Endothelial cell (in vitro differentiated cells): Measurements from ENCODE around the gene H1-8. TPM values are rescaled to one million over a fixed set of nuclear protein-coding genes. Genes with fewer than 3 reads are reported as not detected.

ENCODE experiments used
- DNase-seq: peaks from one replicate; pipeline ENCODE4 v3.0.0; 2021; ENCODE audit warnings: low spot score
- H3K27ac Mint-ChIP-seq: one replicate; pipeline ENCODE4 v1.8.0; 2021; ENCODE audit warnings: mixed read lengths, inconsistent platforms; ENCODE audit not compliant: unreplicated experiment
- H3K27me3 Mint-ChIP-seq: one replicate; pipeline ENCODE4 v1.8.0; 2021; ENCODE audit warnings: mild to moderate bottlenecking, moderate library complexity, mixed read lengths, inconsistent platforms; ENCODE audit not compliant: unreplicated experiment
- H3K36me3 Mint-ChIP-seq: one replicate; pipeline ENCODE4 v1.8.0; 2021; ENCODE audit warnings: mild to moderate bottlenecking, low read depth, mixed read lengths, inconsistent platforms; ENCODE audit not compliant: unreplicated experiment
- H3K4me1 Mint-ChIP-seq: one replicate; pipeline ENCODE4 v1.8.0; 2021; ENCODE audit warnings: mild to moderate bottlenecking, mixed read lengths, inconsistent platforms; ENCODE audit not compliant: unreplicated experiment
- H3K4me3 Mint-ChIP-seq: one replicate; pipeline ENCODE4 v1.8.0; 2021; ENCODE audit warnings: mild to moderate bottlenecking, mixed read lengths, inconsistent platforms; ENCODE audit not compliant: unreplicated experiment
- H3K9me3 Mint-ChIP-seq: one replicate; pipeline ENCODE4 v1.8.0; 2021; ENCODE audit warnings: mixed read lengths, inconsistent platforms; ENCODE audit not compliant: unreplicated experiment
- total RNA-seq: library from RNA; stranded (reverse); fragmentation: NEBNext Ultra II Directional; extraction: Animal tissue kit (Norgen Biotek cat#: 25700); gene quantifications from one replicate; pipeline ENCODE4 v1.2.1, GENCODE V29; 2021; ENCODE audit not compliant: unreplicated experiment
- TF ChIP-seq, protein P1 (sequence below): fragments of 200-600 bp; sonication (generic); IDR thresholded peaks from one replicate; pipeline ENCODE4 v1.5.0; 2021; ENCODE audit warnings: antibody characterized with exemption; ENCODE audit not compliant: unreplicated experiment

Gene H1-8
- total RNA-seq, 1 donor from 2014 or later, result 2.7 TPM

DNA sequence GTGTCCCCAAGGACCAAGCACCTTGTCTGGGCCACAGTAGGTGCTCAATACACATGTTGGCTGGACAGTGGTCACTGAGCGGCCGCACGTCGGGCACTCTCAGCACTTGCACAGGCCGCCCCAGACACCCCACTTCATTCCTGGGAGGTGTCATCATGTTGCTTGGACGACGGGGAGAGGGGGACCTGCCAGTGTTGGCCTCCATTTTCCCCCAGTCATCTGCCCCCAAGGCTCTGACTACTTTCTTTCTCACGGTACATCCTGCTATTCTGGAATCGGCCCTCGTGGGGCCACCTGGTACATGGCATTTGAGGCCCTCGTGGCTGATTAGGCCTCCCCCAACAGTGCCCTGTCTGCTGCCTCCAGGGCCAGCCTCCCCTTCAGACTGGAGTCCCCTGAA, 15.7 kb upstream of the H1-8 start:
- no peak for DNase-seq
- H3K4me3 Mint-ChIP-seq, result no peak overlapping the region
- peaks cover 48% of the 10 kb centered on the region for H3K4me1 Mint-ChIP-seq
- no peaks in the 10 kb centered on the region for H3K9me3 Mint-ChIP-seq
- TF ChIP-seq, protein P1, sequence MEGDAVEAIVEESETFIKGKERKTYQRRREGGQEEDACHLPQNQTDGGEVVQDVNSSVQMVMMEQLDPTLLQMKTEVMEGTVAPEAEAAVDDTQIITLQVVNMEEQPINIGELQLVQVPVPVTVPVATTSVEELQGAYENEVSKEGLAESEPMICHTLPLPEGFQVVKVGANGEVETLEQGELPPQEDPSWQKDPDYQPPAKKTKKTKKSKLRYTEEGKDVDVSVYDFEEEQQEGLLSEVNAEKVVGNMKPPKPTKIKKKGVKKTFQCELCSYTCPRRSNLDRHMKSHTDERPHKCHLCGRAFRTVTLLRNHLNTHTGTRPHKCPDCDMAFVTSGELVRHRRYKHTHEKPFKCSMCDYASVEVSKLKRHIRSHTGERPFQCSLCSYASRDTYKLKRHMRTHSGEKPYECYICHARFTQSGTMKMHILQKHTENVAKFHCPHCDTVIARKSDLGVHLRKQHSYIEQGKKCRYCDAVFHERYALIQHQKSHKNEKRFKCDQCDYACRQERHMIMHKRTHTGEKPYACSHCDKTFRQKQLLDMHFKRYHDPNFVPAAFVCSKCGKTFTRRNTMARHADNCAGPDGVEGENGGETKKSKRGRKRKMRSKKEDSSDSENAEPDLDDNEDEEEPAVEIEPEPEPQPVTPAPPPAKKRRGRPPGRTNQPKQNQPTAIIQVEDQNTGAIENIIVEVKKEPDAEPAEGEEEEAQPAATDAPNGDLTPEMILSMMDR, result no peak
- H3K36me3 Mint-ChIP-seq, result peaks cover 6% of the 10 kb centered on the region
- H3K27me3 Mint-ChIP-seq, result peaks cover 29% of the 10 kb centered on the region
- H3K27ac Mint-ChIP-seq, result peak overlapping the region; percentile 93

DNA sequence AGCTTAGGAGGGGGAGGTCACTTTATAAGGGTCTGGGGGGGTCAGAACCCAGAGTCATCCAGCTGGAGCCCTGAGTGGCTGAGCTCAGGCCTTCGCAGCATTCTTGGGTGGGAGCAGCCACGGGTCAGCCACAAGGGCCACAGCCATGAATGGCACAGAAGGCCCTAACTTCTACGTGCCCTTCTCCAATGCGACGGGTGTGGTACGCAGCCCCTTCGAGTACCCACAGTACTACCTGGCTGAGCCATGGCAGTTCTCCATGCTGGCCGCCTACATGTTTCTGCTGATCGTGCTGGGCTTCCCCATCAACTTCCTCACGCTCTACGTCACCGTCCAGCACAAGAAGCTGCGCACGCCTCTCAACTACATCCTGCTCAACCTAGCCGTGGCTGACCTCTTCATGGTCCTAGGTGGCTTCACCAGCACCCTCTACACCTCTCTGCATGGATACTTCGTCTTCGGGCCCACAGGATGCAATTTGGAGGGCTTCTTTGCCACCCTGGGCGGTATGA, 14.3 kb upstream of the H1-8 start, which contains the start of gene RHO:
TSS of gene RHO (plus strand) at position 51 of the 512 bp plus-strand sequence. CDS start at position 146, 95 bp downstream.
- no peaks in the 10 kb centered on the region for H3K9me3 Mint-ChIP-seq
- DNase-seq, result no peak
- TF ChIP-seq, protein P1, result no peak
- peaks cover 21% of the 10 kb centered on the region for H3K27me3 Mint-ChIP-seq
- H3K4me3 Mint-ChIP-seq, result no peak within 1 kb of the TSS
- peaks cover 48% of the 10 kb centered on the region for H3K4me1 Mint-ChIP-seq
- H3K36me3 Mint-ChIP-seq, result peaks cover 6% of the 10 kb centered on the region
- peak within 1 kb of the TSS; percentile 93 for H3K27ac Mint-ChIP-seq

DNA sequence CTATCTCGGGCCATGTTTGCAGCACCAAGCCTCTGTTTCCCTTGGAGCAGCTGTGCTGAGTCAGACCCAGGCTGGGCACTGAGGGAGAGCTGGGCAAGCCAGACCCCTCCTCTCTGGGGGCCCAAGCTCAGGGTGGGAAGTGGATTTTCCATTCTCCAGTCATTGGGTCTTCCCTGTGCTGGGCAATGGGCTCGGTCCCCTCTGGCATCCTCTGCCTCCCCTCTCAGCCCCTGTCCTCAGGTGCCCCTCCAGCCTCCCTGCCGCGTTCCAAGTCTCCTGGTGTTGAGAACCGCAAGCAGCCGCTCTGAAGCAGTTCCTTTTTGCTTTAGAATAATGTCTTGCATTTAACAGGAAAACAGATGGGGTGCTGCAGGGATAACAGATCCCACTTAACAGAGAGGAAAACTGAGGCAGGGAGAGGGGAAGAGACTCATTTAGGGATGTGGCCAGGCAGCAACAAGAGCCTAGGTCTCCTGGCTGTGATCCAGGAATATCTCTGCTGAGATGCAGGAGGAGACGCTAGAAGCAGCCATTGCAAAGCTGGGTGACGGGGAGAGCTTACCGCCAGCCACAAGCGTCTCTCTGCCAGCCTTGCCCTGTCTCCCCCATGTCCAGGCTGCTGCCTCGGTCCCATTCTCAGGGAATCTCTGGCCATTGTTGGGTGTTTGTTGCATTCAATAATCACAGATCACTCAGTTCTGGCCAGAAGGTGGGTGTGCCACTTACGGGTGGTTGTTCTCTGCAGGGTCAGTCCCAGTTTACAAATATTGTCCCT, 13.4 kb upstream of the H1-8 start:
- Mint-ChIP-seq H3K4me3 (no peak overlapping the region), H3K36me3 (peaks cover 6% of the 10 kb centered on the region), H3K27me3 (peaks cover 21% of the 10 kb centered on the region), H3K27ac (peak overlapping the region; percentile 80), H3K4me1 (peaks cover 53% of the 10 kb centered on the region), H3K9me3 (no peaks in the 10 kb centered on the region)
- DNase-seq, result no peak
- TF ChIP-seq, protein P1, result no peak

DNA sequence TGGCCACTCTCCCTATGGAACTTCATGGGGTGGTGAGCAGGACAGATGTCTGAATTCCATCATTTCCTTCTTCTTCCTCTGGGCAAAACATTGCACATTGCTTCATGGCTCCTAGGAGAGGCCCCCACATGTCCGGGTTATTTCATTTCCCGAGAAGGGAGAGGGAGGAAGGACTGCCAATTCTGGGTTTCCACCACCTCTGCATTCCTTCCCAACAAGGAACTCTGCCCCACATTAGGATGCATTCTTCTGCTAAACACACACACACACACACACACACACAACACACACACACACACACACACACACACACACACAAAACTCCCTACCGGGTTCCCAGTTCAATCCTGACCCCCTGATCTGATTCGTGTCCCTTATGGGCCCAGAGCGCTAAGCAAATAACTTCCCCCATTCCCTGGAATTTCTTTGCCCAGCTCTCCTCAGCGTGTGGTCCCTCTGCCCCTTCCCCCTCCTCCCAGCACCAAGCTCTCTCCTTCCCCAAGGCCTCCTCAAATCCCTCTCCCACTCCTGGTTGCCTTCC, 12.7 kb upstream of the H1-8 start:
- Mint-ChIP-seq H3K4me1 (peaks cover 53% of the 10 kb centered on the region), H3K27ac (peak overlapping the region; percentile 80), H3K9me3 (no peaks in the 10 kb centered on the region)

More for the DNA sequence above, 12.7 kb upstream of the H1-8 start:
- no peak overlapping the region for H3K4me3 Mint-ChIP-seq
- H3K27me3 Mint-ChIP-seq, result peaks cover 17% of the 10 kb centered on the region
- TF ChIP-seq, protein P1, result no peak
- DNase-seq, result no peak
- H3K36me3 Mint-ChIP-seq, result peaks cover 6% of the 10 kb centered on the region
